RPMI7951 (cell line): ENCODE data around the gene OR5H1. TPM values are rescaled to one million over a fixed set of nuclear protein-coding genes. Genes with fewer than 3 reads are reported as not detected.

Source experiments
- total RNA-seq: library from RNA; depleted of rRNA; stranded (reverse); fragments of >200 nt; shearing (Covaris generic); gene quantifications from 2 replicates; pipeline ENCODE4 v1.2.3, GENCODE V29; 2014; rRNA removed

Gene OR5H1
- total RNA-seq, 1 experiment from 2014 or later: not detected

Other genes starting within 250 kb of the OR5H1 start
- gene RIOX2, start 158.3 kb upstream of the OR5H1 start, total RNA-seq: 22.7 and 30.0 TPM in 2 replicates
- not detected in 2 replicates for gene GABRR3, start 95.4 kb upstream of the OR5H1 start, total RNA-seq
- gene OR5AC2, start 43.5 kb upstream of the OR5H1 start, total RNA-seq: not detected in 2 replicates
- not detected in 2 replicates for gene OR5H14, start 16.8 kb downstream of the OR5H1 start, total RNA-seq
- not detected in 2 replicates for gene OR5H15, start 36.0 kb downstream of the OR5H1 start, total RNA-seq
- not detected in 2 replicates for gene OR5H6, start 133.5 kb downstream of the OR5H1 start, total RNA-seq
- not detected in 2 replicates for gene OR5H2, start 151.8 kb downstream of the OR5H1 start, total RNA-seq
- not detected in 2 replicates for gene OR5K4, start 223.1 kb downstream of the OR5H1 start, total RNA-seq